Neural cell (in vitro differentiated cells): ENCODE results near the gene BTBD17.

Source experiments
- CTCF ChIP-seq: fragments of 450-650 bp; IDR thresholded peaks from 2 replicates; pipeline ENCODE4 v1.5.1; 2014; ENCODE audit warnings: antibody characterized with exemption, mild to moderate bottlenecking, moderate library complexity; ENCODE audit not compliant: poor library complexity, severe bottlenecking
- EZH2 ChIP-seq: fragments of 200-600, 300-800 bp; shearing (Covaris generic), sonication (generic); IDR thresholded peaks from 2 replicates; pipeline ENCODE4 v1.6.1; 2014; ENCODE audit warnings: antibody characterized with exemption, low read length, borderline replicate concordance, mild to moderate bottlenecking; ENCODE audit not compliant: insufficient read depth, poor library complexity, severe bottlenecking
- MXI1 ChIP-seq: fragments of 450-650 bp; conservative IDR thresholded peaks from 2 replicates; pipeline ENCODE4 v1.6.1; 2014; ENCODE audit warnings: antibody characterized with exemption, mild to moderate bottlenecking; ENCODE audit not compliant: poor library complexity, severe bottlenecking
- POLR2AphosphoS5 ChIP-seq: IDR thresholded peaks from 2 replicates; pipeline ENCODE4 v1.6.1; 2012
- REST ChIP-seq: IDR thresholded peaks from 2 replicates; pipeline ENCODE4 v1.6.1; 2012; ENCODE audit warnings: borderline replicate concordance
- SMC3 ChIP-seq: fragments of 450-650 bp; conservative IDR thresholded peaks from 2 replicates; pipeline ENCODE4 v1.6.1; 2014; ENCODE audit warnings: antibody characterized with exemption, mild to moderate bottlenecking, moderate library complexity; ENCODE audit not compliant: poor library complexity
- TAF1 ChIP-seq: IDR thresholded peaks from 2 replicates; pipeline ENCODE4 v1.6.1; 2012; ENCODE audit warnings: low read depth

GRCh38 chr17:74362810-74363498 is 1.3 kb upstream of the BTBD17 start:
- TF ChIP-seq CTCF, result no peak
- no peak for TF ChIP-seq EZH2
- no peak for TF ChIP-seq POLR2AphosphoS5
- no peak for TF ChIP-seq SMC3
- no peak for TF ChIP-seq REST
- no peak for TF ChIP-seq MXI1
- TF ChIP-seq TAF1, result no peak
